Gastrocnemius medialis (tissue), 4 donors: Measurements from ENCODE around the gene TBCA. TPM values are rescaled to one million over a fixed set of nuclear protein-coding genes. Genes with fewer than 3 reads are reported as not detected.

Source experiments
- ATAC-seq, 2 donors: fragments of 150-250 bp; one replicate each; pipeline ENCODE4 v1.9.1; 2016
- DNase-seq, 2 donors: peaks; one replicate each; pipeline ENCODE4 v3.0.0-alpha.2; 2019
- H3K27ac ChIP-seq, 4 donors: fragments of 200-600 bp; sonication (generic); 1 replicate in 1 of 4; 2 replicates in 3 of 4; pipeline ENCODE4 v1.5.1; 2016 to 2018; ENCODE audit warnings: mild to moderate bottlenecking in 2 of 4, moderate library complexity in 1 of 4
- H3K27me3 ChIP-seq, 3 donors: fragments of 200-600 bp; sonication (generic) in 2 of 3; 1 replicate in 1 of 3; 2 replicates in 2 of 3; pipeline versions ENCODE4 v1.5.1 to v1.6.0; 2016 to 2019; ENCODE audit warnings: mild to moderate bottlenecking in 1 of 3, moderate library complexity in 1 of 3
- H3K36me3 ChIP-seq, 2 donors: fragments of 200-600 bp; sonication (generic) in 1 of 2; one replicate each; pipeline ENCODE4 v1.5.1; 2017 to 2018
- H3K4me1 ChIP-seq, 2 donors: fragments of 200-600 bp; sonication (generic) in 1 of 2; one replicate each; pipeline ENCODE4 v1.5.1; 2016 to 2017; ENCODE audit warnings: mild to moderate bottlenecking in 2 of 2
- H3K4me3 ChIP-seq, 4 donors: fragments of 200-600 bp; sonication (generic) in 3 of 4; 1 replicate in 1 of 4; 2 replicates in 3 of 4; pipeline ENCODE4 v1.5.1; 2016 to 2019; ENCODE audit warnings: mild to moderate bottlenecking in 2 of 4
- H3K9me3 ChIP-seq, 3 donors: fragments of 200-600 bp; sonication (generic) in 2 of 3; 1 replicate in 1 of 3; 2 replicates in 2 of 3; pipeline ENCODE4 v1.5.1; 2016 to 2019
- POLR2A ChIP-seq, 2 donors: fragments of 450-650 bp; IDR thresholded peaks; one replicate each; pipeline ENCODE4 v1.6.1; 2017; ENCODE audit warnings: antibody characterized with exemption in 2 of 2, mild to moderate bottlenecking in 2 of 2, moderate library complexity in 2 of 2
- in situ Hi-C, 4 donors: fragments of 200-750 bp; cut with MboI; loops; one replicate each; pipeline versions ENCODE4 v1.15.0 to v1.8.0; 2017; ENCODE audit warnings: low sequenced_read_pairs in 4 of 4
- intact Hi-C: fragments of 100-400 bp; cut with DNase I; formaldehyde crosslinking; loops from one replicate; pipeline ENCODE4 v1.15.1; 2023; ENCODE audit warnings: low total_unique reads
- total RNA-seq, 4 donors: library from RNA; depleted of rRNA; stranded (reverse); fragments of >200 nt; gene quantifications; one replicate each; pipeline versions ENCODE4 v1.1.0 to v1.2.3, GENCODE V29; 2016
- TF ChIP-seq, protein P1 (sequence below), 5 experiments: fragments of 450-650 bp in 3 of 5; fragments of 200-600 bp in 2 of 5; sonication (generic) in 2 of 5; IDR thresholded peaks in 4 of 5; conservative IDR thresholded peaks in 1 of 5; 1 replicate in 4 of 5; 2 replicates in 1 of 5; pipeline ENCODE4 v1.5.1; 2016 to 2019; ENCODE audit warnings: antibody characterized with exemption in 5 of 5, mild to moderate bottlenecking in 3 of 5, moderate library complexity in 3 of 5

TBCA gene
- total RNA-seq, 4 donors from 2014 or later: 63.7 to 106 (median 88.1) TPM

DNA sequence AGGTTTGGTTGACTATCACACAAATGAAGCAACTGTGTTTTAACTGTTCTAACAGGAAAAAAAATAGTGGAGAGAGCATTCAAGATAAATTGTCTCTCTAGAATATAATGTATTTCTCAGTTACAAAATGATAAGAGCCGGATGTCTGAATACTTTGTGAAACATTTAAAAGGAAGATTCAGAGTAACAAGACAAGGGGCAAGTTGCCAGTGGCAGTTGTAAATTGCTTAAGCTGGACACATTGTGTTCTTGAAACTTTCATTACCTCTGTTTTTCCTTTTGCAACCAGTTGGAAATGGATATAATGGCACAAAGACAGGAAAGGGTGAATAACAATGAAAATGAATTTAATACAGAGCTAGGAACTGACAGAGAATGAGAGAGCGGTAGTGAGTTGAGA is 15.2 kb upstream of the TBCA start:
- H3K27ac ChIP-seq: no peak overlapping the region
- intact Hi-C loops: no loop called here

DNA sequence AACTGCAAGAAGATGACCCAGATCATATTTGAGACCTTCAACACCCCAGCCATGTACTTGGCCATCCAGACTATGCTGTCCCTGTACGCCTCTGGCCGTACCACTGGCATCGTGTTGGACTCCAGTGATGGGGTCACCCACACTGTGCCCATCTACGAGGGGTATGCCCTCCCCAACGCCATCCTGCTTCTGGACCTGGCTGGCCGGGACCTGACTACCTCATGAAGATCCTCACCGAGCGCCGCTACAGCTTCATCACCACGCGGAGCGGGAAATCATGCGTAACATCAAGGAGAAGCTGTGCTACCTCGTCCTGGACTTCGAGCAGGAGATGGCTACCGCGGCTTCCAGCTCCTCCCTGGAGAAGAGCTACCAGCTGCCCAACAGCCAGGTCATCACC is 9.1 kb upstream of the TBCA start:
- no peak for TF ChIP-seq POLR2A (IDR thresholded peaks at IDR 0.05)
- TF ChIP-seq, protein P1, sequence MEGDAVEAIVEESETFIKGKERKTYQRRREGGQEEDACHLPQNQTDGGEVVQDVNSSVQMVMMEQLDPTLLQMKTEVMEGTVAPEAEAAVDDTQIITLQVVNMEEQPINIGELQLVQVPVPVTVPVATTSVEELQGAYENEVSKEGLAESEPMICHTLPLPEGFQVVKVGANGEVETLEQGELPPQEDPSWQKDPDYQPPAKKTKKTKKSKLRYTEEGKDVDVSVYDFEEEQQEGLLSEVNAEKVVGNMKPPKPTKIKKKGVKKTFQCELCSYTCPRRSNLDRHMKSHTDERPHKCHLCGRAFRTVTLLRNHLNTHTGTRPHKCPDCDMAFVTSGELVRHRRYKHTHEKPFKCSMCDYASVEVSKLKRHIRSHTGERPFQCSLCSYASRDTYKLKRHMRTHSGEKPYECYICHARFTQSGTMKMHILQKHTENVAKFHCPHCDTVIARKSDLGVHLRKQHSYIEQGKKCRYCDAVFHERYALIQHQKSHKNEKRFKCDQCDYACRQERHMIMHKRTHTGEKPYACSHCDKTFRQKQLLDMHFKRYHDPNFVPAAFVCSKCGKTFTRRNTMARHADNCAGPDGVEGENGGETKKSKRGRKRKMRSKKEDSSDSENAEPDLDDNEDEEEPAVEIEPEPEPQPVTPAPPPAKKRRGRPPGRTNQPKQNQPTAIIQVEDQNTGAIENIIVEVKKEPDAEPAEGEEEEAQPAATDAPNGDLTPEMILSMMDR (IDR thresholded peaks at IDR 0.05 in 4 of 5, conservative IDR thresholded peaks at IDR 0.05 in 1 of 5): no peak
- H3K27me3 ChIP-seq: no peaks in the 10 kb centered on the region
- no peak for ATAC-seq
- no peaks in the 10 kb centered on the region for H3K36me3 ChIP-seq
- intact Hi-C loops (no loop called here), in situ Hi-C loops (no loop called here)
- H3K4me1 ChIP-seq: no peaks in the 10 kb centered on the region
- H3K9me3 ChIP-seq: no peaks in the 10 kb centered on the region
- H3K27ac ChIP-seq: no peak overlapping the region
- no peak overlapping the region for H3K4me3 ChIP-seq
- no peak for DNase-seq

More for the DNA sequence above, 15.2 kb upstream of the TBCA start:
- TF ChIP-seq, protein P1 (IDR thresholded peaks at IDR 0.05 in 4 of 5, conservative IDR thresholded peaks at IDR 0.05 in 1 of 5): no peak
- TF ChIP-seq POLR2A (IDR thresholded peaks at IDR 0.05): no peak
- DNase-seq (no peak), ATAC-seq (no peak)
- H3K27me3 ChIP-seq: no peaks in the 10 kb centered on the region
- in situ Hi-C loops: no loop called here
- no peaks in the 10 kb centered on the region for H3K4me1 ChIP-seq
- H3K4me3 ChIP-seq: no peak overlapping the region
- H3K36me3 ChIP-seq: no peaks in the 10 kb centered on the region
- H3K9me3 ChIP-seq: no peaks in the 10 kb centered on the region

DNA sequence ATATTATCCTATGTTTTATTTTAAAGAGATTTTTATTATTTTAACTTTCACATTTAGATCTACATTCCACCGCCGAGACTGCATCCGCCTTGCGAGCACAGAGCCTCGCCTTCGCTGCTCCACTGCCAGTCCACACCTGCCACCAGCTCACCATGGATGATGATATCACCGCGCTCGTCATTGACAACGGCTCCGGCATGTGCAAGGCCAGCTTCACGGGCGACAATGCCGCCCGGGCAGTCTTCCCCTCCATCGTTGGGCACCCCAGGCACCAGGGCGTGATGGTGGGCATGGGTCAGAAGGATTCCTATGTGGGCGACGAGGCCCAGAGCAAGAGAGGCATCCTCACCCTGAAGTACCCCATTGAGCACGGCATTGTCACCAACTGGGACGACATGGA is 8.6 kb upstream of the TBCA start:
- intact Hi-C loops: no loop called here
- in situ Hi-C loops: no loop called here

DNA sequence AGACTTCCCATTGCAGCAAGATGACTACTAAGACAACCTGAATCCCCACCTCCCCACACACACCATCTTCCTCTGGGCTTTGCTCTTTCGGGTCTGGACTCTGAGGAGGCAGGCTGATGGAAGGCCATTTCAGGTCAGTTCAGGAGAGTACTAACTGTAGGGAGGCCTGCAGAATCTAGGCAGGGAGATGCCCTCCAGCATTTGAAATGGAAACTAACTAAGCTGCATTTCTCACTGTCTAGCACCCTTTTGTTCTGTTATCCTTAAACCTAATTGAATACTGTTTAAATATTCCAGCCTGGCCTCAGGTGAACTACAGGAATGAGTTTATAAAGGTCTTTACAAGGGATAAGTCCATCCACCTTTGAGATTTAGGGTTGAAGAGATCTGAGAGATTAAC is 4.9 kb upstream of the TBCA start:
- Histone ChIP-seq H3K4me3 (no peak overlapping the region), H3K27ac (no peak overlapping the region), H3K4me1 (peaks cover 0 to 4% of the 10 kb centered on the region in 2 donors), H3K27me3 (no peaks in the 10 kb centered on the region), H3K36me3 (no peaks in the 10 kb centered on the region), H3K9me3 (no peaks in the 10 kb centered on the region)
- ATAC-seq (no peak), DNase-seq (no peak)
- TF ChIP-seq, protein P1 (IDR thresholded peaks at IDR 0.05 in 4 of 5, conservative IDR thresholded peaks at IDR 0.05 in 1 of 5): no peak
- no peak for TF ChIP-seq POLR2A (IDR thresholded peaks at IDR 0.05)
- intact Hi-C loops (no loop called here), in situ Hi-C loops (no loop called here)

More for the DNA sequence above, 8.6 kb upstream of the TBCA start:
- TF ChIP-seq, protein P1 (IDR thresholded peaks at IDR 0.05 in 4 of 5, conservative IDR thresholded peaks at IDR 0.05 in 1 of 5): no peak
- no peak for TF ChIP-seq POLR2A (IDR thresholded peaks at IDR 0.05)
- Histone ChIP-seq H3K4me1 (no peaks in the 10 kb centered on the region), H3K9me3 (no peaks in the 10 kb centered on the region), H3K27me3 (no peaks in the 10 kb centered on the region), H3K4me3 (no peak overlapping the region), H3K36me3 (no peaks in the 10 kb centered on the region), H3K27ac (no peak overlapping the region)
- DNase-seq (no peak), ATAC-seq (no peak)

DNA sequence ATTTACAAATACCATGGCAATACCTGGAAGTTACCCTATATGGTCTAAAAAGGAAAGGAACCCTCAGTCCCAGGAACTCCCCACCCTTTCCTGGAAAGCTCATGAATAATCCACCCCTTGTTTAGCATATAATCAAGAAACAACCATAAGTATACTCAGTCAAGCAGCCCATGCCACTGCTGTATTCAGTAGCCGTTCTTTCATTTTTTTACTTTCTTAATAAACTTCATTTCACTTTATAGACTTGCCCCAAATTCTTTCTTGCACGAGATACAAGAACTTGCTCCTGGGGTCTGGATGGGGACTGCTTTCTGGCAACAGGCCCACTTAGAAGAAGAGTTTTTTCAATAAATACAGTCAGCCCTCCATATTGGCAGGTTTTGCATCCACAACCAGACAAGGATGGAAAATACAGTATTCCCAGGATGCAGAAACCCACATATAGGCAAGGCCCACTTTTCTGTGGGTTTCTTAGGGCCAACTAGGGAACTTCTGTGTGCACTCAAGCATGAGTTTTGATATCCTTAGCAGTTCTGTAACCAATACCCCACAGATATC is 2.8 kb upstream of the TBCA start:
- TF ChIP-seq, protein P1 (IDR thresholded peaks at IDR 0.05 in 4 of 5, conservative IDR thresholded peaks at IDR 0.05 in 1 of 5): no peak
- TF ChIP-seq POLR2A (IDR thresholded peaks at IDR 0.05): no peak
- DNase-seq (no peak), ATAC-seq (no peak)
- no peaks in the 10 kb centered on the region for H3K27me3 ChIP-seq
- no peak overlapping the region for H3K4me3 ChIP-seq
- intact Hi-C loops: loop anchor here (5.0 to 10.0 kb wide), 3 partner anchors 134 to 513 kb away; partner anchors contain the start of genes AP3B1 and WDR41
- in situ Hi-C loops: no loop called here
- no peaks in the 10 kb centered on the region for H3K9me3 ChIP-seq
- H3K4me1 ChIP-seq: peaks cover 12 to 15% of the 10 kb centered on the region in 2 donors
- no peak overlapping the region for H3K27ac ChIP-seq
- peaks cover 0 to under 1% of the 10 kb centered on the region in 2 donors for H3K36me3 ChIP-seq
